Small intestine (tissue), 7 donors: ENCODE measurements around the gene PHETA1. TPM values are rescaled to one million over a fixed set of nuclear protein-coding genes. Genes with fewer than 3 reads are reported as not detected.

Experiments
- DNase-seq, 2 donors: peaks; one replicate each; pipeline versions ENCODE4 v3.0.0 to v3.0.0-alpha.2; 2013
- FAIRE-seq: peaks from 2 replicates; lab custom pipeline; 2012; peaks lifted over from hg19 to GRCh38; lab: Jason Lieb, UNC
- H3K27ac ChIP-seq, 3 donors: one replicate each; pipeline ENCODE4 v1.5.1; 2013; ENCODE audit warnings: low read length in 2 of 3, mild to moderate bottlenecking in 2 of 3, control low read depth in 1 of 3, inconsistent platforms in 1 of 3, low read depth in 1 of 3, moderate library complexity in 1 of 3
- H3K27me3 ChIP-seq, 3 donors: one replicate each; pipeline ENCODE4 v1.6.1; 2013; ENCODE audit warnings: low read length in 3 of 3, inconsistent platforms in 1 of 3; ENCODE audit not compliant: control insufficient read depth in 3 of 3, insufficient read depth in 3 of 3
- H3K36me3 ChIP-seq, 3 donors: one replicate each; pipeline ENCODE4 v1.6.1; 2013; ENCODE audit warnings: low read length in 3 of 3, inconsistent platforms in 1 of 3, low read depth in 1 of 3, mild to moderate bottlenecking in 1 of 3, moderate library complexity in 1 of 3; ENCODE audit not compliant: control insufficient read depth in 3 of 3, insufficient read depth in 2 of 3
- H3K4me1 ChIP-seq, 3 donors: one replicate each; pipeline ENCODE4 v1.6.1; 2013; ENCODE audit warnings: low read length in 2 of 3, inconsistent platforms in 1 of 3, low read depth in 1 of 3, mild to moderate bottlenecking in 1 of 3, moderate library complexity in 1 of 3; ENCODE audit not compliant: control insufficient read depth in 3 of 3, insufficient read depth in 2 of 3
- H3K4me3 ChIP-seq, 3 donors: one replicate each; pipeline ENCODE4 v1.5.1; 2013; ENCODE audit warnings: low read length in 3 of 3, control low read depth in 1 of 3, inconsistent platforms in 1 of 3, low read depth in 1 of 3, mild to moderate bottlenecking in 1 of 3, moderate library complexity in 1 of 3
- H3K9me3 ChIP-seq, 2 donors: one replicate each; pipeline ENCODE4 v1.6.1; 2013; ENCODE audit warnings: low read depth in 1 of 2, low read length in 1 of 2; ENCODE audit not compliant: control insufficient read depth in 2 of 2, insufficient read depth in 1 of 2
- WGBS, 3 donors: extraction: QIAGEN DNeasy Blood & Tissue Kit; methylation state at CpG; one replicate each; pipeline ENCODE4 v1.1.7; 2013; 5-methylcytosine and 5-hydroxymethylcytosine counted together
- polyA plus RNA-seq, 4 donors: library from polyadenylated mRNA; stranded (reverse) in 3 of 4; unstranded in 1 of 4; fragments of 200-250 nt in 3 of 4; fragments of 120-200 nt in 1 of 4; gene quantifications; one replicate each; pipeline versions ENCODE4 v1.2.1 to v1.2.3, GENCODE V29; 2013
- donor health status: healthy with polysubstance abuse.
- donor health status: control.
- donor health status: control.
- donor health status: Bipolar disorder and iron deficiency.
- donor health status: healthy.

PHETA1 gene
- polyA plus RNA-seq, 4 donors = 37.3 to 87.1 (median 46.0) TPM

GRCh38 chr12:111353026-111353425, 15.9 kb downstream of the PHETA1 start:
- Histone ChIP-seq H3K4me3 (no peak overlapping the region), H3K4me1 (no peaks in the 10 kb centered on the region), H3K36me3 (no peaks in the 10 kb centered on the region), H3K27ac (no peak overlapping the region), H3K9me3 (peaks cover 0 to 12% of the 10 kb centered on the region in 2 donors), H3K27me3 (no peaks in the 10 kb centered on the region)
- 81 to 88% (median 82%) methylated on average over 7 of the region's 7 CpGs for WGBS, 3 donors
- FAIRE-seq (no peak), DNase-seq (no peak)

- Histone ChIP-seq H3K27ac (no peak overlapping the region), H3K4me1 (no peaks in the 10 kb centered on the region), H3K27me3 (no peaks in the 10 kb centered on the region), H3K4me3 (no peak overlapping the region), H3K9me3 (peaks cover 0 to 18% of the 10 kb centered on the region in 2 donors), H3K36me3 (no peaks in the 10 kb centered on the region)
- DNase-seq (no peak), FAIRE-seq (no peak)
- 52 to 73% (median 65%) methylated on average over 9 of the region's 9 CpGs for WGBS, 3 donors
Measured at GRCh38 chr12:111352296-111352993, 16.4 kb downstream of the PHETA1 start.

- H3K27me3 ChIP-seq = no peaks in the 10 kb centered on the region
- no peak for FAIRE-seq
- WGBS, 3 donors = 61 to 85% (median 65%) methylated on average over 2 of the region's 2 CpGs
Measured at GRCh38 chr12:111351026-111351425, 17.9 kb downstream of the PHETA1 start.

GRCh38 chr12:111349748-111350520, 19.0 kb downstream of the PHETA1 start:
- Histone ChIP-seq H3K4me3 (no peak overlapping the region), H3K9me3 (peaks cover 0 to 23% of the 10 kb centered on the region in 2 donors), H3K4me1 (no peaks in the 10 kb centered on the region), H3K36me3 (no peaks in the 10 kb centered on the region), H3K27ac (no peak overlapping the region), H3K27me3 (no peaks in the 10 kb centered on the region)
- DNase-seq = no peak
- FAIRE-seq = no peak
- 84 to 90% (median 87%) methylated on average over 17 of the region's 17 CpGs for WGBS, 3 donors

More at GRCh38 chr12:111351026-111351425, 17.9 kb downstream of the PHETA1 start:
- Histone ChIP-seq H3K4me1 (no peaks in the 10 kb centered on the region), H3K36me3 (no peaks in the 10 kb centered on the region), H3K27ac (no peak overlapping the region), H3K9me3 (peaks cover 0 to 23% of the 10 kb centered on the region in 2 donors), H3K4me3 (no peak overlapping the region)
- no peak for DNase-seq

- no peak for FAIRE-seq
- DNase-seq = no peak
- H3K9me3 ChIP-seq = peaks cover 0 to 20% of the 10 kb centered on the region in 2 donors
- H3K27ac ChIP-seq = no peak overlapping the region
- no peak overlapping the region for H3K4me3 ChIP-seq
- no peaks in the 10 kb centered on the region for H3K36me3 ChIP-seq
- 90 to 91% (median 91%) methylated on average over 11 of the region's 11 CpGs for WGBS, 3 donors
- no peaks in the 10 kb centered on the region for H3K27me3 ChIP-seq
- H3K4me1 ChIP-seq = no peaks in the 10 kb centered on the region
Measured at GRCh38 chr12:111349101-111349747, 19.7 kb downstream of the PHETA1 start.

- DNase-seq (no peak), FAIRE-seq (no peak)
- Histone ChIP-seq H3K27ac (no peak overlapping the region), H3K9me3 (peaks cover 0 to 24% of the 10 kb centered on the region in 2 donors), H3K27me3 (peaks cover 0 to 2% (median 0%) of the 10 kb centered on the region in 3 donors), H3K36me3 (no peaks in the 10 kb centered on the region), H3K4me1 (no peaks in the 10 kb centered on the region), H3K4me3 (no peak overlapping the region)
- WGBS, 3 donors = 95 to 98% (median 96%) methylated on average over 17 to 18 of the region's 18 CpGs
Measured at GRCh38 chr12:111347891-111348644, 20.8 kb downstream of the PHETA1 start.

GRCh38 chr12:111344254-111344875, 24.5 kb downstream of the PHETA1 start:
- Histone ChIP-seq H3K4me1 (no peaks in the 10 kb centered on the region), H3K36me3 (no peaks in the 10 kb centered on the region), H3K27me3 (peaks cover 0 to 3% (median 0%) of the 10 kb centered on the region in 3 donors), H3K9me3 (peaks cover 0 to 26% of the 10 kb centered on the region in 2 donors), H3K27ac (no peak overlapping the region), H3K4me3 (no peak overlapping the region)
- WGBS, 3 donors = 66 to 82% (median 72%) methylated on average over 4 of the region's 4 CpGs
- DNase-seq = no peak
- FAIRE-seq = no peak
